Mucosa of rectum (tissue), 2 donors: Measurements from ENCODE around the gene RER1.

Experiments
- H3K27ac ChIP-seq, 2 donors: one replicate each; pipeline ENCODE4 v1.7.0; 2013; ENCODE audit warnings: inconsistent platforms in 2 of 2, low read depth in 2 of 2, low read length in 2 of 2
- H3K27me3 ChIP-seq, 2 donors: one replicate each; pipeline ENCODE4 v1.7.0; 2013; ENCODE audit warnings: low read length in 2 of 2; ENCODE audit not compliant: control insufficient read depth in 2 of 2, insufficient read depth in 2 of 2
- H3K36me3 ChIP-seq, 2 donors: one replicate each; pipeline ENCODE4 v1.7.0; 2013; ENCODE audit warnings: low read length in 2 of 2; ENCODE audit not compliant: control insufficient read depth in 2 of 2, insufficient read depth in 2 of 2
- H3K4me1 ChIP-seq, 2 donors: one replicate each; pipeline ENCODE4 v1.7.0; 2013; ENCODE audit warnings: low read length in 2 of 2, mild to moderate bottlenecking in 1 of 2; ENCODE audit not compliant: control insufficient read depth in 2 of 2, insufficient read depth in 2 of 2
- H3K4me3 ChIP-seq, 2 donors: one replicate each; pipeline ENCODE4 v1.7.0; 2013; ENCODE audit warnings: low read length in 2 of 2
- H3K9ac ChIP-seq, 2 donors: one replicate each; pipeline ENCODE4 v1.7.0; 2013; ENCODE audit warnings: low read length in 2 of 2, low read depth in 1 of 2, mild to moderate bottlenecking in 1 of 2
- H3K9me3 ChIP-seq, 2 donors: one replicate each; pipeline ENCODE4 v1.7.0; 2013; ENCODE audit warnings: low read length in 2 of 2; ENCODE audit not compliant: control insufficient read depth in 2 of 2
- donor health status: healthy.
- donor health status: Normal muscosa, but diverticular disease.

RER1 gene

DNA sequence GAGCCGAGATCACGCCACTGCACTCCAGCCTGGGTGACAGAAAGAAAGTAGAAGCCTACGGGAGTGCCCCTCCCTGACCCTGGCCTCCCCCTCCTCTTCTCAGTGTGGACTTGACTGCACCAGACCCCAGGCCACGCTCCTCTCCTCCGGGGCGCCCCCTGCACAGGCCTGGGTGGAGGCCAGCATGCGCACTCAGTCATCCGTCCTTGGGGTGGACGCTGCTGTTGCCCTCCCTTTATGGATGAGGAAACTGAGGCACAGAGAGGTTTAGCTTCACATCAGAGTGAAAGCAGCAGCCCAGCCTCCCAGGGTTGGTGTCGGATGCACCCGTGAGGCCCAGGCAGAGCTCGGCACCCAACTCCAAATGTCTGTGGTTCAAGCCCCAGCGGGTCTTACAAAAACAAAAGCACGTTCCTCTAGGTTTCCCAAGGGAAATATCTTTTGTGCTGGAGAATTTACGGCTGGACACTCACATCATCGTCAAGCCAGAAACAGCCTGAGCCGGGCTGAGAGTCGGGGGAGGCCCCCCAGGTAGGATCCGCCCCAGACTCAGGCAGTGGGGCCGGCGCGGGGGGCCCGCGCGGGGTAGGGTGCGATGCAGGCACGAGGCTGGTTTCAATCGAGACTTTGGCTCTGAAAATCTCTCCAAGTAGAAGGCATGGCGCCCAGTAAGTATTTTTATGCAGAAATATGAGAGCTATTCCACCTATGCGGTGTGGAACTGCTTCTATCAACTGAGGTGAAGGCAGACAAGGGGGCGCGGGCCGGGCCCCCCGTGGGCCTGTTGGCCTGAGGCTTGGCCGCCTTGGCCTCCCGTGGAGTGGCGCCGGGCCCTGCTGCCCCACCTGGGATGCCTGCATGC, 36.9 kb upstream of the RER1 start:
- H3K27me3 ChIP-seq: no peaks in the 10 kb centered on the region
- no peaks in the 10 kb centered on the region for H3K4me1 ChIP-seq
- H3K36me3 ChIP-seq: no peaks in the 10 kb centered on the region
- H3K4me3 ChIP-seq: no peak overlapping the region
- no peaks in the 10 kb centered on the region for H3K9me3 ChIP-seq
- no peak overlapping the region for H3K27ac ChIP-seq
- H3K9ac ChIP-seq: no peak overlapping the region

DNA sequence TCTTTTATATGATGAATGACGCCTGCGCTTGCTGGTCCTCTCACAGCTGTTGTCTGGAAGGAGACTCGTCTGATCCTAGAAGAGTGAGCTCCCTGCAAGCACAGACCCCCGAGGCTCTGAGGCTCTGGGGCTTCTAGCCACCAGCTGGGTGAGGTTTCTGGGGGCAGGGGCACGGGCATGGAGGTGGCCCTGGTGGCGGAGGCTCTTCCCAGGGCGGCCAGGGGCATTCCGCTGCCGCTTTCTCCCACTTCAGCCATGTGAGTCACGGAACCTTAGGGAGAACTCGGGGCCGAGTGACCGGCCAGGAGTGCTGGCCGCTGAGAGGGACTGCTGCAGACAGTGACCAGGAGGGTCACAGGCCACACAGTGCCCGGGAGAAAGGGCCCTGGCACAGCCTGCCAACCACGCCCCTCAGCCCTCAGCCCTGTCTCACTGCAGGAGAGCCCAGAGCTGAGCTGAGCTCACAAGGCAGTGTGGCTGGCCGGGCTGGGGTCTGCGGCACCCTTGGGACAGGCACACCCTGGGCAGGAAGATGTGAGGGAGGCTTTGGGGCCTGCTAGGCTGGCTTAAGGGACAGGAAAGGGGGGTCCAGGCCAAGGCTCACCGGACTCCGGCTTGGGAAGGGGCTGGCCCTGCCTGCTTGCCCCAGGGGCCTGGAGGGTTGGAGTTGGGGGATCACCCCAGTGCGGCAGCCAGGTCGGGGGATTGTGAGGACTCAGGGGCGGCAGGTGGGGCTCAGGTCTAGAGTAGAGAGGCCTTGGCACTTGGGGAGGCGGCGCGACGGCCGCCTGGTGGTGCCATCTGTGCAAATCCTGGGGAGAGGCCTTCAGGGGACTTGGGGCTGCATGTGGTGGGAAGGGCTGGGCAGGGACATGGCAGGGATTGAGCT, 36.0 kb upstream of the RER1 start:
- Histone ChIP-seq H3K9ac (no peak overlapping the region), H3K27ac (no peak overlapping the region), H3K27me3 (no peaks in the 10 kb centered on the region), H3K4me1 (no peaks in the 10 kb centered on the region), H3K9me3 (no peaks in the 10 kb centered on the region), H3K4me3 (no peak overlapping the region), H3K36me3 (no peaks in the 10 kb centered on the region)

DNA sequence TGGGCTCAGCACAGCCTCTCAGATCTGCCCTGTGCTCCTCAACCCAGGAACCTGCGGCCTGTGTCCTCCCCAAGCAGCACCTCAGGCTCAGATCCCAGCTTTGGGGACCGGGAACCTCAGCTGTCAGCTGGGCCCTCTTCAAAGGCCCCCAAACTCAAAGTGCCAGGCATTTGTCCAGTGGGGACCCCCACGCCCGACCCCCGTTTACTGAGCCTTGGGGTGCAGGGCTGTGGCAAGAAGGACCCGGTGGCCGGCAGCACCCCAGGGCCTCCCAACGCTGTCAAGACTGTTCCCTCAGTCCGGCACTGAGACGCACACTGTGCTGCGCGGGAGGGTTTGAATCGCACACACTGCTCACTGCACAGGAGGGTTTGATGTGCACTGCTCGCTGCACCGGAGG, 35.2 kb upstream of the RER1 start:
- H3K9me3 ChIP-seq: no peaks in the 10 kb centered on the region
- no peaks in the 10 kb centered on the region for H3K27me3 ChIP-seq
- H3K4me3 ChIP-seq: no peak overlapping the region
- H3K27ac ChIP-seq: no peak overlapping the region
- no peak overlapping the region for H3K9ac ChIP-seq
- no peaks in the 10 kb centered on the region for H3K4me1 ChIP-seq
- H3K36me3 ChIP-seq: no peaks in the 10 kb centered on the region

DNA sequence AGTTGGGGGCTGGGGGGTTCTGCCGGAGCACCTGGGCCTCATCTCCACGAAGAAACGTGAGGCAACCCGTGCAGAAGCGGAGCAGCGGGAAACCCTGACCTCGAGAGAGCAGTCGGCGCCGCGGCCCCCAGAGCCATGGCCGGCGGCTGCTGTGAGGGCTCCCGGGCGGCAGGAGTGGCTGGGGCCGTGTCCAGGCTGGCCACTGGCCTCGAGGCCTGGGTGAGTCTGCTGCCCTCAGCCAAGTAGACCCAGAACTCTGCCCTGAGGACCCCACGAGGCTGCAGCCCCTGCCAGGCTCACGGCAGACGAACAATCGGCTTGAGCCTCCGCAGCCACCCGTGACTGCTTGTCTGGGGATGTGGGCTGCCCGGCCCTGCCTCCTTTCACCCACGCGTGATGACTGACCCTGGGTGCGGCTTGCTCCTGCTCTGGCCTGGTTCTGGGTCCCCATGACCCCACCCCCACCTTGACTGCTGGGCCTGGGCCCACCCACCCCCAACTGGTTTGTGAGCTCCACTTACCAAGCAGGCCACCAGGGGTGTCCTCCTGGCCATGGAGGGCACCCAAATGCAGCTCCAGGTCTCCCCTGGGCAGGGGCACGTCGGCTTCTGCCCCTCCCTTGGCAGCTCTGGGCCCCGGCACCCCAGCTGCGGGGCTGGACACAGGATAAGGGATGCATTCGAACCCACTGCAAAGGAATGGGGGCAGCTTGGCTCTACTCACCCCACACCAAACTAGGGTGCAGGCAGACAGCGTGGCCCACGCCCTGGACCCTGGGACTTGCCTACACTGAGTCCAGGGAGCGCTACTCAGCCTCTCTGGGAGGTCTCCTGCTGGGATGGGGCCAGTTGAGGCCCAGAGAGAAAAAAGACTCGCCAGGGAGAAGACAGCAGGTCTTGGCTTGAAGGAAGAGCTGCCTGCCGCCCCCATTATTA, 34.5 kb upstream of the RER1 start:
- Histone ChIP-seq H3K4me3 (no peak overlapping the region), H3K27ac (no peak overlapping the region), H3K9me3 (no peaks in the 10 kb centered on the region), H3K9ac (no peak overlapping the region), H3K36me3 (no peaks in the 10 kb centered on the region), H3K27me3 (no peaks in the 10 kb centered on the region), H3K4me1 (no peaks in the 10 kb centered on the region)

DNA sequence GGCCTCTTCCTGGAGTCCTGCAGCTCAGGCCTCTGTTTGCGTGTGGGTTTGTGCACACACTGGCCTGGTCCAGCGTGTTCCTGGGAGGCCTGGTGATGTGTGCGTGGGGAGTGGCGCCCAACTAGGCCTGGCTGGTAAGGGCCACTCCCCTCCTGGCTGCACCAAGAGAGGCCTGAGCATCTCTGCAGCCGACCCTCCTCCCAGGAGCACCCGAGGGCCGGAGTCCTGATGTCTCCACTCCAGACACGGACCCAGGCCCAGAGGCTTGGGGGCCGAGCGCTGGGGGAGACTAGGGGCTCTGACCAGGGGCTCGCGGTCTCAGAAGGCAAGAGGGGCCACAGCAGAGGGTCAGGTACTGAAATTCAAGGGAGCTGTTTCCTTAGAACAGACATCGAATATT, 33.6 kb upstream of the RER1 start:
- Histone ChIP-seq H3K9ac (no peak overlapping the region), H3K9me3 (no peaks in the 10 kb centered on the region), H3K27me3 (no peaks in the 10 kb centered on the region), H3K4me1 (no peaks in the 10 kb centered on the region), H3K36me3 (no peaks in the 10 kb centered on the region), H3K4me3 (no peak overlapping the region), H3K27ac (no peak overlapping the region)

DNA sequence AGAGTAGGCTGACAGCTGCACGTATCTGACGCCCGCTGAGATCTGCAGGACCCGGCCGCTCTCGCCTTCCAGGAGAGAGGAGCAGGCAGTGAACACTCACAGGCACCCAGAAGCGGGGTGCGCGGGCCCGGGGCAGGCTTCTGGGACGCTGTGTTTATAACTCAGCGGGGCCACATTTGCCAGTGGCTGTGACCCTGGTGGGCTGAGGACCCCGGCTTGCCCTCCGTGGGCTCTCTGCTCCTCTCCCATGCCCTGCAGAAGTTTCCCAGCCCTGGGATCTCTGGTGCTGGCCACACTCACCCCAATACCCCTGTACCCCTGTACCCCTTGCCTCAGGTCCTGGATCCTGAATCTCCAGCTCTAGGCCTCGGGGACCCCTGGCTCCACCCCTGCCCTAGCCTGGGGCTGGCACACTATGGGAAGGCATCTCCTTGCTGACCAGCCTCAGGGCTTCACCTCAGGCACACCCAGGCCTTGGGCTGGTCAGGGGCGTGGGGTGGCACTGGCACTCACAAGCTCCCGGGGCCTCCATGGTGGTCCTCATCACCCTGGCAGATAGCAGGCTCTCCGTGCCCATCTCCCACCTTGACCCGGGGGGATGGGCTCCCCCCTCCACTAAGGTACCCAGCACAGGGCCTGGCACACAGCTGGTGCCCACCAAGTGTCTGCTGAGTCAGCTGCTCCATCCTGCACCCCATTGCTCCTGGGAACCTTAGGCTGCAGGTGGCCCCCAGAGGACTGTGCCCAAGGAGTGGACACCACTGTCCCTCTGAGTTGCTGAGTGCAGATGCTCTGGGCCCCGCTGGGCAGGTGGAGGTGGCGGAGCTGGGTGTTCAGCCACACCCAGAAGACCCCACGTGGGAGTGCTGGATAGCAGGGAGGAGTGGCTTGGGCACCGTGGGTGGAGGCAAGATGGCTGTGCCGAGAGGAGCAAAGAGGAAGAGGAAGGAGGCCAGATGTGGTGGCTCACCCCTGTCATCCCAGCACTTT, 32.7 kb upstream of the RER1 start:
- no peaks in the 10 kb centered on the region for H3K4me1 ChIP-seq
- no peaks in the 10 kb centered on the region for H3K27me3 ChIP-seq
- no peak overlapping the region for H3K4me3 ChIP-seq
- H3K36me3 ChIP-seq: no peaks in the 10 kb centered on the region
- no peaks in the 10 kb centered on the region for H3K9me3 ChIP-seq
- no peak overlapping the region for H3K9ac ChIP-seq
- no peak overlapping the region for H3K27ac ChIP-seq

DNA sequence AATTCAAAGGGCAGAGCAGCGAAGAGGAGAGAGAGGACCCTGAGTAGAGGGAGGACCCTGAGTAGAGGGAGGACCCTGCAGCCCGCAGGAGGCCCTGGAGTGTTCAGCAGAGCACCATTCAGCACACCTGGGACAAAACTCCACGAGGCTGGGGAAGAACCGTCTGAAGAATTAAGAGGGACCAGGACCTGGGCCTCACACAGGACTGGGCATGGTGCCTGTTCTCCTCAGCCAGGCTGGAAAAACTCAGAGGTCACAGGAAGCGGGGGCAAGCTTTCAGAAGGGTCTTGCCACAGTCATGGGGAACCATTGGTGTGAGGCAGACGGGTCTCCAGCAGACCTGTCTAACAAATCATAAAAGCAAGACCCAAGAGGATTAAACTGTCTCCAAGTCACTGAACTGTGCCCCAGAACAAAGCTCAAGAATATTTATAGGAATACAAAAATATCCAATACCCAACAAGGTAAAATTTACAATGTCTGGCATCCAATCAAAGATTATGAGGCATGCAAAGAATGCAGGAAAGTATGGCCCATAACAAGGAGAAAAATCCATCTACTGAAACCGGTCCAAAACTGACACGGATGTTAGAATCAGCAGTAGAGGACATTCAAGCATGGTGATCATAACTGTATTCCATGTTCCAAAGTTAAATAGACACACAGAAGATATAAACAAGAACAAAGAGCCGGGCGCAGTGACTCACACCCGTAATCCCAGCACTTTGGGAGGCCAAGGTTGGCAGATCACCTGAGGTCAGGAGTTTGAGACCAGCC, 30.9 kb upstream of the RER1 start:
- no peaks in the 10 kb centered on the region for H3K36me3 ChIP-seq
- H3K4me1 ChIP-seq: no peaks in the 10 kb centered on the region
- no peak overlapping the region for H3K4me3 ChIP-seq
- no peak overlapping the region for H3K27ac ChIP-seq
- H3K9me3 ChIP-seq: no peaks in the 10 kb centered on the region
- H3K27me3 ChIP-seq: no peaks in the 10 kb centered on the region
- no peak overlapping the region for H3K9ac ChIP-seq

DNA sequence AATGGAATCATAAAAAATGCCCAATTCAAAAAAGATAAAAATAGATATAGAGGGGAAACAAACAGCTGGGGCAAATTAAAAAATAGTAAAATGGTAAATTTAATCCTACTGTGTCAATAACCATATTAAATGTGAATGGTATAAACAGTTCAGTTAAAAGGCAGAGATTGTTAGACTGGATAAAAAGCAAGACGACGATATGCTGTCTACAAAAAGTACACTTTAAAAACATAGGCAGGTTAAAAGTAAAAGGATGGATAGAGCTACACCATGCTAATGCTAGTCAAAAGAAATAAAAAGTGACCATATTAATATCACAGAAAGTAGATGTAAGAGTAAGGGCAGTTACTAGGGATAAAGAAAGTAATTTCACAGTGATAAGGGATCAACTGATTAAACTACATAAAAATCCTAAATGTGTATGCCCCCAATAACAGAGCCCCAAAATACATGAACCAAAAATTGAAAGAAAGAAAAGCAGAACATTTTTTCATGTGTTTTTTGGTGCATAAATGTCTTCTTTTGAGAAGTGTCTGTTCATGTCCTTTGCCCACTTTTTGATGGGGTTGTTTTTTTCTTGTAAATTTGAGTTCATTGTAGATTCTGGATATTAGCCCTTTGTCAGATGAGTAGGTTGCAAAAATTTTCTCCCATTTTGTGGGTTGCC, 27.7 kb upstream of the RER1 start:
- H3K9me3 ChIP-seq: no peaks in the 10 kb centered on the region
- no peaks in the 10 kb centered on the region for H3K4me1 ChIP-seq
- H3K27me3 ChIP-seq: no peaks in the 10 kb centered on the region
- H3K27ac ChIP-seq: no peak overlapping the region
- no peak overlapping the region for H3K9ac ChIP-seq
- H3K4me3 ChIP-seq: no peak overlapping the region
- no peaks in the 10 kb centered on the region for H3K36me3 ChIP-seq
